Smooth muscle cell (in vitro differentiated cells): ENCODE data around the gene DIAPH3. TPM values are rescaled to one million over a fixed set of nuclear protein-coding genes. Genes with fewer than 3 reads are reported as not detected.

Experiments
- DNase-seq: peaks from one replicate; lab custom pipeline; 2025; ENCODE audit not compliant: unreplicated experiment; lab: John Stamatoyannopoulos, UW
- H2AFZ ChIP-seq: fragments of 200-600 bp; sonication (generic); 2 replicates; pipeline ENCODE4 v1.6.0; 2016; ENCODE audit warnings: antibody characterized with exemption, low read depth, mild to moderate bottlenecking
- H3F3A ChIP-seq: fragments of 200-600 bp; sonication (generic); 2 replicates; pipeline ENCODE4 v1.6.0; 2017; ENCODE audit warnings: antibody characterized with exemption, low read depth
- H3K27ac ChIP-seq: fragments of 200-600 bp; sonication (generic); 2 replicates; pipeline ENCODE4 v1.5.1; 2016; ENCODE audit warnings: low read depth, mild to moderate bottlenecking
- H3K27me3 ChIP-seq: fragments of 200-600 bp; sonication (generic); 2 replicates; pipeline ENCODE4 v1.6.1; 2016; ENCODE audit warnings: low read depth, mild to moderate bottlenecking
- H3K36me3 ChIP-seq: fragments of 200-600 bp; sonication (generic); 2 replicates; pipeline ENCODE4 v1.5.1; 2016; ENCODE audit warnings: low read depth
- H3K4me1 ChIP-seq: fragments of 200-600 bp; sonication (generic); 2 replicates; pipeline ENCODE4 v1.5.1; 2016; ENCODE audit warnings: low read depth
- H3K4me2 ChIP-seq: fragments of 200-600 bp; sonication (generic); 2 replicates; pipeline ENCODE4 v1.6.0; 2016; ENCODE audit warnings: mild to moderate bottlenecking
- H3K4me3 ChIP-seq: fragments of 200-600 bp; sonication (generic); 2 replicates; pipeline ENCODE4 v1.5.1; 2016; ENCODE audit warnings: mild to moderate bottlenecking
- H3K79me2 ChIP-seq: fragments of 200-600 bp; sonication (generic); 2 replicates; pipeline ENCODE4 v1.6.0; 2016; ENCODE audit warnings: low read depth, mild to moderate bottlenecking
- H3K9ac ChIP-seq: fragments of 200-600 bp; sonication (generic); 2 replicates; pipeline ENCODE4 v1.6.0; 2016; ENCODE audit warnings: low read depth
- H3K9me3 ChIP-seq: fragments of 200-600 bp; sonication (generic); replicated peaks from 2 replicates; pipeline ENCODE4 v1.5.1; 2016; ENCODE audit warnings: low read depth
- H4K20me1 ChIP-seq: fragments of 200-600 bp; sonication (generic); 2 replicates; pipeline ENCODE4 v1.6.0; 2016; ENCODE audit warnings: low read depth
- WGBS: methylation state at CpG from one replicate; pipeline ENCODE4 v1.1.7; 2016; ENCODE audit warnings: low lambda C conversion rate; 5-methylcytosine and 5-hydroxymethylcytosine counted together
- polyA plus RNA-seq: library from polyadenylated mRNA; unstranded; fragments of >200 nt; fragmentation: Nextera tagmentation; extraction: Ambion mirVana; gene quantifications from 2 replicates; pipeline ENCODE4 v1.2.1, GENCODE V29; 2016
- total RNA-seq: library from RNA; depleted of rRNA; stranded (reverse); fragments of >200 nt; gene quantifications from 2 replicates; pipeline ENCODE4 v1.2.3, GENCODE V29; 2014
- TF ChIP-seq, protein P1 (sequence below): fragments of 200-600 bp; sonication (generic); IDR thresholded peaks from 2 replicates; pipeline ENCODE4 v1.5.1; 2017; ENCODE audit warnings: borderline replicate concordance, mild to moderate bottlenecking, antibody characterized with exemption; ENCODE audit not compliant: insufficient read depth, poor library complexity, severe bottlenecking

The DIAPH3 gene
- total and polyA plus RNA-seq, 2 experiments from 2014 or later, result 6.8 to 9.5 TPM

DNA sequence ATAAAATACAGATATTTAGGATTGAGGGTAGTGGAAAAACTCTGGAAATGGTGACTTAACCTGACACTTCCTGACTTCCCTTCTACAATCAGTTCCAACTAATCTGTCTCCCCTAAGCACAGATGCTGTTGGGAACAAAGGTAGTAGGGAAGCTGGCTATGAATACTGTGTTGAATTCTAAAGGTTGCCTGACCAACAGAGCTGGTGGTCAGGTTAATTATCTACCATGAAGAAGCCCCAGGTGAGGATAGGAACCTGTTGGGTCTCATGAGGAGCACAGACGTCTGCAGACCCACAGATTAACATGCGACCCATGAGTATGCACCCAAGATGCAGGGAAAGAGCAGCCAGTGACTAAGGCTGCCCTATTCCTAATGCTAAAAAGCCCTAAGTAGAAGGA, 172.3 kb downstream of the DIAPH3 start:
- WGBS, result 90% methylated on average over 2 of the region's 2 CpGs
- Histone ChIP-seq H3K9ac (no peak overlapping the region), H4K20me1 (no peaks in the 10 kb centered on the region), H3K4me1 (no peaks in the 10 kb centered on the region), H3K9me3 (no peaks in the 10 kb centered on the region), H3K4me3 (no peak overlapping the region), H3K4me2 (no peak overlapping the region), H3K79me2 (no peaks in the 10 kb centered on the region), H3K27me3 (no peaks in the 10 kb centered on the region), H3K36me3 (no peaks in the 10 kb centered on the region), H3K27ac (no peak overlapping the region), H2AFZ (no peak overlapping the region), H3F3A (no peaks in the 10 kb centered on the region)
- no peak for DNase-seq
- TF ChIP-seq, protein P1, sequence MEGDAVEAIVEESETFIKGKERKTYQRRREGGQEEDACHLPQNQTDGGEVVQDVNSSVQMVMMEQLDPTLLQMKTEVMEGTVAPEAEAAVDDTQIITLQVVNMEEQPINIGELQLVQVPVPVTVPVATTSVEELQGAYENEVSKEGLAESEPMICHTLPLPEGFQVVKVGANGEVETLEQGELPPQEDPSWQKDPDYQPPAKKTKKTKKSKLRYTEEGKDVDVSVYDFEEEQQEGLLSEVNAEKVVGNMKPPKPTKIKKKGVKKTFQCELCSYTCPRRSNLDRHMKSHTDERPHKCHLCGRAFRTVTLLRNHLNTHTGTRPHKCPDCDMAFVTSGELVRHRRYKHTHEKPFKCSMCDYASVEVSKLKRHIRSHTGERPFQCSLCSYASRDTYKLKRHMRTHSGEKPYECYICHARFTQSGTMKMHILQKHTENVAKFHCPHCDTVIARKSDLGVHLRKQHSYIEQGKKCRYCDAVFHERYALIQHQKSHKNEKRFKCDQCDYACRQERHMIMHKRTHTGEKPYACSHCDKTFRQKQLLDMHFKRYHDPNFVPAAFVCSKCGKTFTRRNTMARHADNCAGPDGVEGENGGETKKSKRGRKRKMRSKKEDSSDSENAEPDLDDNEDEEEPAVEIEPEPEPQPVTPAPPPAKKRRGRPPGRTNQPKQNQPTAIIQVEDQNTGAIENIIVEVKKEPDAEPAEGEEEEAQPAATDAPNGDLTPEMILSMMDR, result no peak

DNA sequence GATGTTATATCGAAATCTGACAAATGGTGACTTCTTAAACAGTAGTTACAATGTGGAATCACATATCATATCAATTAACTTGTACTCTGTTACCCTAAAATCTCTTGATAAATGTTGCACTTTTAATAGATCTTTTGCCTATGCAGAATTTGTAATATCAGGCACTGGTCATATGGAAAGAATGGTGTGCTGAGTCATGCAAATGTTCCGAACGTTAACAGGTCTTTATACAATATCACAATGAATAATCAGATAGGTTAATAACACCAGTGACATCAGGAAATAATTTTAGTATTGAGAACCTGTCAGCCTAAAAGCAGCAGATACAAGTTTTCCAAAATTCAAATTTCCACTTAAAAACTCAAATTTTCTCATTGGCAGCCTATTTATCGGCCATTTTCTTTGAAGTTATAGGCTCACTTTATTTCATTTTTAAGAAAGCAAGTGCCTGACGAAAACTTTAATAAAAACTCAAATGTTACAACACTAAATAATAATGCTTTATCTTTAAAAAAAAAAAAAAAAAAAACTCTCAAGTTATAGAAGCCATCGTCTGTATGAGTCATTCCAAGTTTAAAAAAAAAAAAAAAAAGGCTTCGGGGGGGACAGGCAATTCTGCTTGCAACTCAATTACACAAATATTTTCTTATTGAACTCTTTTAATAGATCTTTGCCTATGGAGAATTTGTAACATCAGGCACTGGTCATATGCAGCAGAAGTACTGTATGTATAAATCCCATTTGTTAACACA, 180.9 kb downstream of the DIAPH3 start:
- no peak overlapping the region for H3K4me3 ChIP-seq

DNA sequence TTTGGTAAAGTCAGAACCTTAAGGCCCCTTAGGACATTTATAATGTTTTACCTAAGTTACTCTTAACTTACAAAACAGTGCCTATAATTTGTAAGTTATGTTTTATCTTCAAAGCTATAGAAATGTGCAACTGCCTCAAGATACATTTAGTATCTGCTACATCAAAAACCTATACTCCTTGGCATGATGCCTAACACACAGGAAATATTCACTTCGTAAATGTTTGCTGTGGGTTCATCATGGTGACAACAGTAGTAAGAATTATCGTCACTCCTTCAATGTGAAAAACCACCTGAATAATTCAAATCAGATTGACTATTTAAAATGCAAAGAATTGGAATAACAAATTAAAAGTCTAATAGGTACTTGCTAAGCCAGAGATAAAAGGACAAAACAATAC, 184.1 kb downstream of the DIAPH3 start:
- H3K4me2 ChIP-seq, result no peak overlapping the region
- TF ChIP-seq, protein P1, result no peak
- WGBS, result 99% methylated on average over 2 of the region's 2 CpGs
- H3K27ac ChIP-seq, result no peak overlapping the region
- no peaks in the 10 kb centered on the region for H3F3A ChIP-seq
- H4K20me1 ChIP-seq, result no peaks in the 10 kb centered on the region
- no peaks in the 10 kb centered on the region for H3K27me3 ChIP-seq
- H3K4me3 ChIP-seq, result no peak overlapping the region
- H2AFZ ChIP-seq, result no peak overlapping the region
- no peaks in the 10 kb centered on the region for H3K36me3 ChIP-seq
- no peak for DNase-seq
- H3K79me2 ChIP-seq, result no peaks in the 10 kb centered on the region
- H3K9ac ChIP-seq, result no peak overlapping the region
- H3K9me3 ChIP-seq, result no peaks in the 10 kb centered on the region
- H3K4me1 ChIP-seq, result no peaks in the 10 kb centered on the region

More for the DNA sequence above, 180.9 kb downstream of the DIAPH3 start:
- no peaks in the 10 kb centered on the region for H4K20me1 ChIP-seq
- H3K36me3 ChIP-seq, result no peaks in the 10 kb centered on the region
- no peak overlapping the region for H3K4me2 ChIP-seq
- H3K9ac ChIP-seq, result no peak overlapping the region
- no peaks in the 10 kb centered on the region for H3K79me2 ChIP-seq
- no peak overlapping the region for H2AFZ ChIP-seq
- no peak for DNase-seq
- no peaks in the 10 kb centered on the region for H3K27me3 ChIP-seq
- H3K4me1 ChIP-seq, result no peaks in the 10 kb centered on the region
- no peaks in the 10 kb centered on the region for H3K9me3 ChIP-seq
- TF ChIP-seq, protein P1, result no peak
- no peaks in the 10 kb centered on the region for H3F3A ChIP-seq
- H3K27ac ChIP-seq, result no peak overlapping the region
- 66% methylated on average over 7 of the region's 7 CpGs for WGBS

DNA sequence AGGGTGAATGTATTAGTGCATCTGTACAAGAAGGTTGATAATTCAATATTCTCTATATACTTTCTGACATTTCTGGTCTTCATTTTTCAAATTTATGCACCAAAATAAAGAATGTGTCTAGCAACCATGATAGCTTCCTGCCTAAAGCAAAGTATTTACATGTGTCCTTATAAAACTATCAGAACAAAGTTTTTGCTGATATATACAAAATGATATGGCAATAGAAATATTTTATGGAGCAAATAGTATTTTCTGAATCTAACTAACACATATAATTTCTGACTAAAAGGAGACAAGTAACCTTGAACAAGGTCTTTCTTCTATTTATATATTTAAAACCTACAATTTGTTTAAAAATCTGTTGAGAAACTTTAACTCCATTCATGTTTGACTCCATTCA, 184.9 kb downstream of the DIAPH3 start:
- Histone ChIP-seq H3K27ac (no peak overlapping the region), H3K4me2 (no peak overlapping the region), H3K9me3 (no peaks in the 10 kb centered on the region), H3K27me3 (no peaks in the 10 kb centered on the region), H3K4me3 (no peak overlapping the region), H3K9ac (no peak overlapping the region), H3K79me2 (no peaks in the 10 kb centered on the region), H4K20me1 (no peaks in the 10 kb centered on the region), H2AFZ (no peak overlapping the region), H3K4me1 (no peaks in the 10 kb centered on the region), H3F3A (no peaks in the 10 kb centered on the region), H3K36me3 (no peaks in the 10 kb centered on the region)
- TF ChIP-seq, protein P1, result no peak
- no peak for DNase-seq
